ENCODE data around the gene CD74. TPM values are rescaled to one million over a fixed set of nuclear protein-coding genes. Genes with fewer than 3 reads are reported as not detected.

Gene CD74
- total and polyA plus RNA-seq, 2 of the 13 experiments (the other 11 are each of a cell fraction or from before 2014, with no cell fraction given): 34.1 to 84.4 TPM

GRCh38 chr5:150457562-150458240 is 45.0 kb upstream of the CD74 start:
- Histone ChIP-seq H3K9ac (ENCODE audit: insufficient read depth, low read depth, low read length) (0 out of 2 replicates have a peak overlapping the region, but pooled peaks have one; percentile 36), H2AFZ (ENCODE audit: low read length) (peak overlapping the region; percentile 91), H3K4me3 (replicated peaks in 1 of 3; ENCODE audit: insufficient read depth in 1 of 3, low read depth in 2 of 3, low read length in 3 of 3) (peak overlapping the region in 1 of 3 experiments; percentile 38; a peak in 2 of 6 replicates), H3K36me3 (replicated peaks in 1 of 2; ENCODE audit: control insufficient read depth in 1 of 2, insufficient read depth in 2 of 2, low read length in 2 of 2) (no peaks in the 10 kb centered on the region), H3K4me1 (ENCODE audit: insufficient read depth, low read length) (peaks cover 34% of the 10 kb centered on the region), H3K9me3 (ENCODE audit: low read length) (no peaks in the 10 kb centered on the region), H4K20me1 (ENCODE audit: insufficient read depth, low read length) (no peaks in the 10 kb centered on the region), H3K79me2 (ENCODE audit: insufficient read depth, low read length) (no peaks in the 10 kb centered on the region), H3K4me2 (ENCODE audit: low read depth, low read length) (peak overlapping the region; percentile 56), H3K27ac (ENCODE audit: extremely low read length, insufficient read depth, low read length) (no peak overlapping the region), H3K27me3 (ENCODE audit: control insufficient read depth in 1 of 2, insufficient read depth in 2 of 2, low read length in 2 of 2) (peaks cover 2 to 7% of the 10 kb centered on the region in 2 experiments; a peak in 1 of 5 replicates)
- POLR2A ChIA-PET: interaction anchor here (0.9 to 1.6 kb wide), 7 partner anchors 8 to 102 kb away, joined by 3 to 15 read pairs (median 4); partner anchors contain the start of gene RPS14
- BruUV-seq (replicated peaks): no TSS peak
- intact Hi-C loops (cut with micrococcal nuclease; ENCODE audit: unreplicated experiment): loop anchor here (1.0 kb wide), 2 partner anchors 66 to 87 kb away; no protein-coding TSS in a partner anchor
- CTCF ChIA-PET (ENCODE audit: low intra/inter-chr PET ratio, low total read pairs): interaction anchor here (2.0 to 2.9 kb wide), 3 partner anchors 66 to 87 kb away, joined by 4 to 51 read pairs (median 18); no protein-coding TSS in a partner anchor
- in situ Hi-C loops (cut with HindIII; ENCODE audit: extremely low pct_ligation_motif_present, low pct_unique_long_range_greater_than_20kb): loop anchor here (5.0 to 25.0 kb wide), 3 partner anchors 65 to 205 kb away; partner anchors contain the start of gene MYOZ3
- WGBS (ENCODE audit: low lambda C conversion rate): 76% methylated on average over 13 of the region's 16 CpGs
- ATAC-seq (no peak), DNase-seq (ENCODE audit: low spot score) (no peak), FAIRE-seq (no peak)
- TF ChIP-seq ZNF687 (CRISPR knock-in tag; IDR thresholded peaks at IDR 0.05) (peak; percentile 51; the same call in 1 of the 2 replicates), TRIM22 (IDR thresholded peaks at IDR 0.05) (no peak), ZNF839 (CRISPR knock-in tag; IDR thresholded peaks at IDR 0.05; ENCODE audit: borderline replicate concordance) (no peak), ZMYM3 (CRISPR knock-in tag; IDR thresholded peaks at IDR 0.05) (peak; percentile 90), ZNF879 (CRISPR knock-in tag; IDR thresholded peaks at IDR 0.05) (no peak), GMEB2 (CRISPR knock-in tag; IDR thresholded peaks at IDR 0.05; ENCODE audit: low read depth) (no peak), HNF1B (CRISPR knock-in tag; IDR thresholded peaks at IDR 0.05) (peak; percentile 61), ZNF598 (CRISPR knock-in tag; IDR thresholded peaks at IDR 0.05; ENCODE audit: borderline replicate concordance) (peak; percentile 13; the same call in 1 of the 2 replicates)

All from HepG2 (cell line).